AG20443 (cell line): Measurements from ENCODE around the gene ERBB2.
"Not testable (repeated sequence)": the region's sequence is repeated elsewhere in the genome, so short reads cannot be mapped to it uniquely, and the experiment has no call there.

ENCODE experiments used
- DNase-seq: peaks from one replicate; pipeline ENCODE4 v3.0.0; 2012; ENCODE audit warnings: low spot score, mixed read lengths

ERBB2 gene

GRCh38 chr17:39745335-39746144 lies 45.7 kb downstream of the ERBB2 start:
- DNase-seq, result no peak

GRCh38 chr17:39746145-39746461 lies 46.2 kb downstream of the ERBB2 start:
- DNase-seq, result no peak

- DNase-seq, result no peak
Observed at GRCh38 chr17:39747745-39748144, 47.9 kb downstream of the ERBB2 start.

GRCh38 chr17:39748444-39749034 lies 48.7 kb downstream of the ERBB2 start:
- not testable (repeated sequence) for DNase-seq

- no peak for DNase-seq
Observed at GRCh38 chr17:39750131-39751015, 50.5 kb downstream of the ERBB2 start.

GRCh38 chr17:39751016-39751543 lies 51.2 kb downstream of the ERBB2 start:
- no peak for DNase-seq

- no peak for DNase-seq
Observed at GRCh38 chr17:39751637-39752036, 51.8 kb downstream of the ERBB2 start.

GRCh38 chr17:39752241-39752881 lies 52.5 kb downstream of the ERBB2 start:
- no peak for DNase-seq

- DNase-seq, result peak; percentile 79
Observed at GRCh38 chr17:39753514-39754160, 53.8 kb downstream of the ERBB2 start.

GRCh38 chr17:39754161-39754957 lies 54.5 kb downstream of the ERBB2 start:
- DNase-seq, result peak; percentile 98

- DNase-seq, result no peak
Observed at GRCh38 chr17:39754958-39755553, 55.2 kb downstream of the ERBB2 start.

GRCh38 chr17:39755554-39756379 lies 55.9 kb downstream of the ERBB2 start:
- DNase-seq, result no peak

GRCh38 chr17:39756380-39757079 lies 56.7 kb downstream of the ERBB2 start:
- no peak for DNase-seq

GRCh38 chr17:39757176-39757662 lies 57.4 kb downstream of the ERBB2 start:
- no peak for DNase-seq

GRCh38 chr17:39757931-39758873 lies 58.3 kb downstream of the ERBB2 start:
- no peak for DNase-seq

GRCh38 chr17:39759204-39759603 lies 59.3 kb downstream of the ERBB2 start:
- no peak for DNase-seq

GRCh38 chr17:39761861-39762496 lies 62.1 kb downstream of the ERBB2 start:
- no peak for DNase-seq
